Dedifferentiated amniotic fluid mesenchymal stem cell (primary cell): ENCODE measurements around the gene ZSCAN12.
"Not testable (repeated sequence)": the region's sequence is repeated elsewhere in the genome, so short reads cannot be mapped to it uniquely, and the experiment has no call there.

ENCODE experiments used
- DNase-seq: peaks from one replicate; pipeline ENCODE4 v3.0.0-alpha.2; 2016; ENCODE audit errors: extremely low spot score

Gene ZSCAN12

GRCh38 chr6:28399350-28400121, at the start of gene ZSCAN12:
Gene ZSCAN12 (minus strand): TSS chr6:28399747. CDS start chr6:28398405, 1,342 bp downstream.
- DNase-seq = peak; percentile 77

GRCh38 chr6:28449056-28449455, 49.5 kb upstream of the ZSCAN12 start:
- no peak for DNase-seq

GRCh38 chr6:28447512-28447906, 48.0 kb upstream of the ZSCAN12 start:
- not testable (repeated sequence) for DNase-seq

- no peak for DNase-seq
These were observed 47.4 kb upstream of the ZSCAN12 start for GRCh38 chr6:28446818-28447511.

GRCh38 chr6:28444759-28445158, 45.2 kb upstream of the ZSCAN12 start:
- DNase-seq = not testable (repeated sequence)

GRCh38 chr6:28443112-28443773, 43.7 kb upstream of the ZSCAN12 start, which contains the start of gene ZSCAN23:
Gene ZSCAN23 (minus strand): TSS chr6:28443491. CDS start chr6:28436266, 7,225 bp downstream.
- peak; percentile 89 for DNase-seq

GRCh38 chr6:28442586-28442985, 43.0 kb upstream of the ZSCAN12 start:
- DNase-seq = no peak

- DNase-seq = no peak
These were observed 36.9 kb upstream of the ZSCAN12 start for GRCh38 chr6:28436404-28436803.

GRCh38 chr6:28433119-28433518, 33.6 kb upstream of the ZSCAN12 start:
- no peak for DNase-seq

GRCh38 chr6:28429781-28430180, 30.2 kb upstream of the ZSCAN12 start:
- DNase-seq = no peak

GRCh38 chr6:28425944-28426541, 26.5 kb upstream of the ZSCAN12 start:
- no peak for DNase-seq

- DNase-seq = no peak
These were observed 24.6 kb upstream of the ZSCAN12 start for GRCh38 chr6:28424163-28424562.

- DNase-seq = no peak
These were observed 24.0 kb upstream of the ZSCAN12 start for GRCh38 chr6:28423546-28423945.

GRCh38 chr6:28413681-28414080, 14.1 kb upstream of the ZSCAN12 start:
- no peak for DNase-seq

- no peak for DNase-seq
These were observed 11.2 kb upstream of the ZSCAN12 start for GRCh38 chr6:28410767-28411166.

- no peak for DNase-seq
These were observed 8.7 kb upstream of the ZSCAN12 start for GRCh38 chr6:28408076-28408802.

GRCh38 chr6:28407401-28407800, 7.9 kb upstream of the ZSCAN12 start:
- no peak for DNase-seq

- DNase-seq = not testable (repeated sequence)
These were observed 4.4 kb upstream of the ZSCAN12 start for GRCh38 chr6:28403923-28404322.

- no peak for DNase-seq
These were observed 2.6 kb upstream of the ZSCAN12 start for GRCh38 chr6:28402197-28402596.

GRCh38 chr6:28401172-28401571, 1.6 kb upstream of the ZSCAN12 start:
- no peak for DNase-seq

GRCh38 chr6:28400122-28400451, 540 bp upstream of the ZSCAN12 start:
- no peak for DNase-seq

GRCh38 chr6:28395918-28396317, 3.6 kb downstream of the ZSCAN12 start:
- DNase-seq = no peak
